Karpas-422 (cell line): ENCODE measurements around the gene SYN1. TPM values are rescaled to one million over a fixed set of nuclear protein-coding genes. Genes with fewer than 3 reads are reported as not detected.
"Not testable (repeated sequence)": the region's sequence is repeated elsewhere in the genome, so short reads cannot be mapped to it uniquely, and the experiment has no call there.

Source experiments
- DNase-seq: peaks from one replicate; pipeline ENCODE4 v3.0.0-alpha.2; 2015
- H2AFZ ChIP-seq: fragments of 200-600 bp; sonication (generic); 2 replicates; pipeline ENCODE4 v1.6.1; 2014; ENCODE audit warnings: antibody characterized with exemption, low read length, mixed read lengths
- H3K27ac ChIP-seq: fragments of 200-600 bp; sonication (generic); 2 replicates; pipeline ENCODE4 v1.5.1; 2014; ENCODE audit warnings: mild to moderate bottlenecking, low read length, moderate library complexity
- H3K27me3 ChIP-seq: fragments of 200-600 bp; sonication (generic); 2 replicates; pipeline ENCODE4 v1.6.1; 2014; ENCODE audit warnings: low read length, mixed read lengths
- H3K36me3 ChIP-seq: fragments of 200-600 bp; sonication (generic); 2 replicates; pipeline ENCODE4 v1.6.1; 2014; ENCODE audit warnings: low read length, mixed read lengths; ENCODE audit not compliant: insufficient read depth
- H3K4me1 ChIP-seq: fragments of 200-600 bp; sonication (generic); 2 replicates; pipeline ENCODE4 v1.6.1; 2014; ENCODE audit warnings: mild to moderate bottlenecking, low read length, mixed read lengths
- H3K4me2 ChIP-seq: fragments of 200-600 bp; sonication (generic); 2 replicates; pipeline ENCODE4 v1.6.1; 2014; ENCODE audit warnings: low read length, low read depth, mild to moderate bottlenecking; ENCODE audit not compliant: poor library complexity, severe bottlenecking
- H3K4me3 ChIP-seq: fragments of 200-600 bp; sonication (generic); 2 replicates; pipeline ENCODE4 v1.5.1; 2014; ENCODE audit warnings: mild to moderate bottlenecking, antibody characterized with exemption, low read length, mixed read lengths
- H3K79me2 ChIP-seq: fragments of 200-600 bp; sonication (generic); 2 replicates; pipeline ENCODE4 v1.6.1; 2014; ENCODE audit warnings: mild to moderate bottlenecking, low read length, mixed read lengths
- H3K9ac ChIP-seq: fragments of 200-600 bp; sonication (generic); 2 replicates; pipeline ENCODE4 v1.6.0; 2014; ENCODE audit warnings: low read length
- H3K9me2 ChIP-seq: fragments of 200-600 bp; sonication (generic), shearing (Covaris generic); replicated peaks from 2 replicates; pipeline ENCODE4 v1.6.0; 2014; ENCODE audit warnings: mild to moderate bottlenecking, low read length, moderate library complexity; ENCODE audit not compliant: insufficient read depth
- H3K9me3 ChIP-seq: fragments of 300-700, 200-600 bp; sonication (generic); 2 replicates; pipeline ENCODE4 v1.6.1; 2014; ENCODE audit warnings: low read length, mixed read lengths
- H4K20me1 ChIP-seq: fragments of 200-600 bp; sonication (generic); 2 replicates; pipeline ENCODE4 v1.6.1; 2014; ENCODE audit warnings: mild to moderate bottlenecking, antibody characterized with exemption, low read length, low read depth; ENCODE audit not compliant: insufficient read depth
- total RNA-seq: library from RNA; depleted of rRNA; stranded (reverse); fragments of >200 nt; shearing (Covaris generic); gene quantifications from 2 replicates; pipeline ENCODE4 v1.2.3, GENCODE V29; 2014; ENCODE audit warnings: low replicate concordance; rRNA removed

SYN1 gene
- not detected in 2 replicates for total RNA-seq

DNA sequence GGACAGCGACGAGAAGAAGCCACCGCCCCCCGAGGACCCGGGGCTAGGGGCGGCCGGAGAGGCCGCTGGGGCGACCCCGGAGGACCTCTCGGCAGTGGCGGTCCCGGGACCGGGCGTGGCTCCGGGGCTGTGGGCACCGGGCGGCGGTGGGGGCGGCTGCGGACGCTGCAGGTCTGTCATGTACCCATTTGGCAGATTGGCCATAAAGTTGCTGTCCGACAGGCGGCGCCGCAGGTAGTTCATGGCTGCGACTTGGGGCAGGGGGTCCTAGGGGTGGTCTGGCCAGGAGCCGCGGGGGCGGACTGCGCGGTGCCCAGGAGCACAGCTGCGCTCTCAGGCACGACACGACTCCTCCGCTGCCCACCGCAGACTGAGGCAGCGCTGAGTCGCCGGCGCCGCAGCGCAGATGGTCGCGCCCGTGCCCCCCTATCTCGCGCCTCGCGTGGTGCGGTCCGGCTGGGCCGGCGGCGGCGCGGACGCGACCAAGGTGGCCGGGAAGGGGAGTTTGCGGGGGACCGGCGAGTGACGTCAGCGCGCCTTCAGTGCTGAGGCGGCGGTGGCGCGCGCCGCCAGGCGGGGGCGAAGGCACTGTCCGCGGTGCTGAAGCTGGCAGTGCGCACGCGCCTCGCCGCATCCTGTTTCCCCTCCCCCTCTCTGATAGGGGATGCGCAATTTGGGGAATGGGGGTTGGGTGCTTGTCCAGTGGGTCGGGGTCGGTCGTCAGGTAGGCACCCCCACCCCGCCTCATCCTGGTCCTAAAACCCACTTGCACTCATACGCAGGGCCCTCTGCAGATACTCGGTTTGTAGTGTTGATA lies at the start of gene SYN1:
SYN1 (minus strand) TSS at position 372 of the 817 bp plus-strand sequence; CDS start at position 243, 129 bp downstream.
- no peak within 1 kb of the TSS for H3K27ac ChIP-seq
- H3K9ac ChIP-seq, result no peak within 1 kb of the TSS
- DNase-seq, result peak; percentile 90
- no peaks in the 10 kb centered on the region for H3K36me3 ChIP-seq
- no peaks in the 10 kb centered on the region for H3K79me2 ChIP-seq
- H4K20me1 ChIP-seq, result no peaks in the 10 kb centered on the region
- no peak within 1 kb of the TSS for H3K4me3 ChIP-seq
- no peaks in the 10 kb centered on the region for H3K4me1 ChIP-seq
- H3K9me2 ChIP-seq, result no peaks in the 10 kb centered on the region
- no peaks in the 10 kb centered on the region for H3K9me3 ChIP-seq
- H3K27me3 ChIP-seq, result no peaks in the 10 kb centered on the region
- no peak within 1 kb of the TSS for H2AFZ ChIP-seq
- H3K4me2 ChIP-seq, result no peak within 1 kb of the TSS

DNA sequence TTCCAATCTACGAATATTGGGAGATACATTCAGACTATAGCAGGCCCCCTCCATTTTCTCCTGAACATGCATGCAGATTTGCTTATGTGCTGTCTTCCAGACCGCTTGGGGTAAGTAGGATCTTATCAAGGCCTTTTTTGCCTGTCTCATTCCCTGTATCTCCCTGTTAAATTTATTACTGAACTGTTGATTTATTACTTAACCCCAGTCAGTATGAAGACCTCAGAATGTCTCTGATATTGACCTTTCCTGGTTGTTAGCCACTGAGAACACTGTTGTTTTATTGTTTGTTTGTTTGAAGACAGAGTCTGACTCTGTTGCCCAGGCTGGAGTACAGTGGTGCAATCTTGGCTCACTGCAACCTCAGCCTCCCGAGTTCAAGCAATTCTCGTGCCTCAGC lies 46.1 kb upstream of the SYN1 start:
- not testable (repeated sequence) for H3K79me2 ChIP-seq, H3K27me3 ChIP-seq, DNase-seq

DNA sequence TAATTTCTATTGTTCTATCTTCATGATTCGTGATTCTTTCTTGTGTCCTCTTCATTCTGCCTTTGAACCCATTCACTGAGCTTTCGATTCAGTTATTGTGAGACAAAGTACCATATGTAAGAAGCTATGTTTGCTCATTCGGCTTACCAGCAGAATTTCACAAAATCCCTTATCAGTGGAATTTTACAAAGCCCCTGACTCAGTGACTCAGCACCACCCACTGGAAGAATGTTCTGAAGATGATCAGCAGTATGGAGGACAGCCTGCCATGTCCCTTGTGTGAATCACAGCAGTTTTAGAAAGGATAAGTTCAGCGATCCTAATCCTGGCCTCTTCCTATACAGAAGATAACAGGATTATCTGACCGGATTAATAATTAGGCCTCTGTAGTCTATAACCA lies 45.1 kb upstream of the SYN1 start:
- Histone ChIP-seq H3K9ac (no peak overlapping the region), H4K20me1 (no peaks in the 10 kb centered on the region), H3K36me3 (no peaks in the 10 kb centered on the region), H3K27ac (no peak overlapping the region), H3K4me3 (no peak overlapping the region), H3K27me3 (no peaks in the 10 kb centered on the region), H3K4me2 (no peak overlapping the region), H3K79me2 (no peaks in the 10 kb centered on the region), H3K9me3 (no peaks in the 10 kb centered on the region), H3K9me2 (no peaks in the 10 kb centered on the region), H3K4me1 (peaks cover 2% of the 10 kb centered on the region), H2AFZ (no peak overlapping the region)
- DNase-seq, result no peak

More for the DNA sequence above, 46.1 kb upstream of the SYN1 start:
- not testable (repeated sequence) for H4K20me1 ChIP-seq, H3K4me1 ChIP-seq, H3K36me3 ChIP-seq, H3K4me2 ChIP-seq, H2AFZ ChIP-seq, H3K9me3 ChIP-seq, H3K4me3 ChIP-seq, H3K27ac ChIP-seq, H3K9ac ChIP-seq, H3K9me2 ChIP-seq

DNA sequence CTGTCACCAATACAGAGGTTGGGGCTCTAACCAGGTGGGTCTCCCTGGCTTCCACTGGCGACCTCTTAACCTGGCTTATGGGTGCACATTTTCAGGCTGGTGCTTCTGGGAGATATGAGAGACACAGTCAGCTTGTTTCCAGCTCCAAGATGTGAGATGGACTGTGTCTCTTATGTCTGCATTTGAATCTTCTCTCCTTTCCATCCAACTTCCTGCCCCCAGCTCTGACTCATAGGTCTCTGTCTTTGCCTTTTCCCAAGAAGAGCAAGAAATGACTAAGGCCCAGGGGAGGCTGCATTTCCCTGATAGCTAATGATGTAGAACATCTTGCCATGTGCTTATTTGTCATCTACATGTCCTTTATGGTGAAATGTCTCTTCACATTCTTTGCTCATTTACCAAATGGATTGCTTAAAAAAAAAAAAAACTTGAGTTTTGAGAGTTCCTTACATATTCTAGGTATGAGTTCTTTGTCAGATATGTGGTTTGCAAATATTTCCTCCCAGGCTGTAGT lies 42.5 kb upstream of the SYN1 start:
- Histone ChIP-seq H3K9me3 (no peaks in the 10 kb centered on the region), H3K4me3 (no peak overlapping the region), H4K20me1 (no peaks in the 10 kb centered on the region), H3K27ac (no peak overlapping the region), H3K4me2 (no peak overlapping the region), H3K4me1 (peaks cover 14% of the 10 kb centered on the region), H3K9me2 (no peaks in the 10 kb centered on the region), H3K27me3 (no peaks in the 10 kb centered on the region), H2AFZ (no peak overlapping the region), H3K36me3 (peaks cover 6% of the 10 kb centered on the region), H3K9ac (no peak overlapping the region), H3K79me2 (peaks cover 12% of the 10 kb centered on the region)
- DNase-seq, result no peak

DNA sequence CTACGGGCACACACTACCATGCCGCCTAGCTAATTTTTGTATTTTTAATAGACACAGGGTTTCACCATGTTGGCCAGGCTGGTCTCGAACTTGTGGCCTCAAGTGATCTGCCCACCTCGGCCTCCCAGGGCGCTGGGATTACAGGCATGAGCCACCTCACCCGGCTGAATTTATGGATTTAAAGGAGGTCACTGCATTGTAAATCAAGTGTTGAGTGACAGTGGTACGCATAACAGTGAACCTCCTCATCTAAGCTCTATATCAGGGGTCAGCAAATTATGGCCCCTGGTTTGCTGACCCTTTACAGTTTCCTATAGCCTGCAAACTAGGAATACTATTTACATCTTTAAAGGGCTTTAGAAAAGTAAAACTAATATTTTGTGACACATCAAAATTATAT lies 41.9 kb upstream of the SYN1 start:
- H2AFZ ChIP-seq, result no peak overlapping the region
- H3K9me3 ChIP-seq, result no peaks in the 10 kb centered on the region
- no peak overlapping the region for H3K9ac ChIP-seq
- H3K9me2 ChIP-seq, result no peaks in the 10 kb centered on the region
- peaks cover 15% of the 10 kb centered on the region for H3K79me2 ChIP-seq
- peaks cover 12% of the 10 kb centered on the region for H3K36me3 ChIP-seq
- H3K4me3 ChIP-seq, result no peak overlapping the region
- no peaks in the 10 kb centered on the region for H4K20me1 ChIP-seq
- no peaks in the 10 kb centered on the region for H3K27me3 ChIP-seq
- DNase-seq, result no peak
- H3K27ac ChIP-seq, result no peak overlapping the region
- H3K4me2 ChIP-seq, result no peak overlapping the region
- peaks cover 14% of the 10 kb centered on the region for H3K4me1 ChIP-seq

DNA sequence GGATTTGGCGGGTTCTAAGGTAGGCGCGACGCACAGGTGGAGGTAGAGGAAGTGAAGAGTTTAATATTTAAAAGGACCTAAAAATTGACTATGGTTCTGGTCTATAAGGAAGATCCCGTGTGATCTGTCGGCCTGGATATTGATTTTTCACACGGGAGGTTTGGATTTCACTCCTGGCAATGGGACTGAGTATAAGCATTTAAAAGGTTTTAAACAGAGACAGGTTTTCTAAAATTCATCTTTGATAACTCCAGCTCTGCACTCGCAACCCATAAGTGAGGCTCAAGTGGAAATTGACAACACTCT lies 39.7 kb upstream of the SYN1 start:
- Histone ChIP-seq H3K9ac (peak overlapping the region; percentile 87), H3K9me3 (no peaks in the 10 kb centered on the region), H2AFZ (no peak overlapping the region), H3K4me2 (peak overlapping the region; percentile 64), H3K36me3 (peaks cover 12% of the 10 kb centered on the region), H3K9me2 (no peaks in the 10 kb centered on the region), H3K4me1 (peaks cover 14% of the 10 kb centered on the region), H3K27me3 (no peaks in the 10 kb centered on the region), H3K79me2 (peaks cover 15% of the 10 kb centered on the region), H4K20me1 (no peaks in the 10 kb centered on the region), H3K4me3 (peak overlapping the region; percentile 80; the same call in 1 of the 2 replicates), H3K27ac (peak overlapping the region; percentile 78; the same call in 1 of the 2 replicates)
- DNase-seq, result no peak

DNA sequence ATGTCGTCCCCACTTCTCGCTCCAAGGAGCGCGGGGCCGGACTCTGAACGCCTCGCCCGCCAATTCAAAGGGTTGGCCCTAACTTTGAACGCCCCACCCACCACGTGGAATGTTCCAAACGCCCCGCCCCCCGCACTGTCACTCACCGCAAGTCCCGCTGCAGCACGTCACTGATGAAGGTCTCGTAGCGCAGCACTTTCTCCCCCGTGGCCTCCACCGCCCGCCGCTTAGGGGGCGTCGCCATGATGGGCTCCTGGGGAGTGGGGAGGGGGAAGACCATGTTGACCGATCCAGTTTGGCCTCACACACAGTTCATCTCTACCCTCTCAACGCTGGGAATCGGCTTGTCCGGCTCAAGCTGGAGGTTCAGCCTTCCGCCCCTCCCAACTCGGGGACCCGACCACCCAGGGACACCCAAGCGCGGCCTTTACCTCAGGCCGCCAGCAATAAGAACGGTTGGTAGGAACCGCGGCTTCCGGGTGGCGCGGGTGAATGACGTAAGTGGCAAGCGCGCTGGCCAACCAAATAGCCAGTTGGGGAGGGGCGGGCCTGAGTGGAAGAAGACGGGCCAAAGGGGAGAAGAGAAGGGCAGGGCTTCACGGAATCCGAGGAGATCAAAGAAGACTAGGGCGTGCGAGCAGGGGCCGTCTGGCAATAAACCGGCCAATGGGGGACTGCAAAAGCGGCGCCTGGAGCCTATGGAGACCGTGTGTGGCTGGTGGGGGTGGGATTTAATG lies 39.2 kb upstream of the SYN1 start, which contains the start of gene UXT:
UXT (minus strand) TSS at position 497 of the 737 bp plus-strand sequence; CDS start at position 244, 253 bp downstream.
- Histone ChIP-seq H3K9ac (peak within 1 kb of the TSS; percentile 87), H3K9me3 (no peaks in the 10 kb centered on the region), H2AFZ (peak within 1 kb of the TSS; percentile 88; the same call in 1 of the 2 replicates), H3K79me2 (peaks cover 15% of the 10 kb centered on the region), H3K36me3 (peaks cover 12% of the 10 kb centered on the region), H3K9me2 (no peaks in the 10 kb centered on the region), H3K27me3 (no peaks in the 10 kb centered on the region), H3K4me3 (peak within 1 kb of the TSS; percentile 80), H3K4me1 (peaks cover 14% of the 10 kb centered on the region), H4K20me1 (no peaks in the 10 kb centered on the region), H3K27ac (peak within 1 kb of the TSS; percentile 78), H3K4me2 (peak within 1 kb of the TSS; percentile 82)
- peak; percentile 97 for DNase-seq

DNA sequence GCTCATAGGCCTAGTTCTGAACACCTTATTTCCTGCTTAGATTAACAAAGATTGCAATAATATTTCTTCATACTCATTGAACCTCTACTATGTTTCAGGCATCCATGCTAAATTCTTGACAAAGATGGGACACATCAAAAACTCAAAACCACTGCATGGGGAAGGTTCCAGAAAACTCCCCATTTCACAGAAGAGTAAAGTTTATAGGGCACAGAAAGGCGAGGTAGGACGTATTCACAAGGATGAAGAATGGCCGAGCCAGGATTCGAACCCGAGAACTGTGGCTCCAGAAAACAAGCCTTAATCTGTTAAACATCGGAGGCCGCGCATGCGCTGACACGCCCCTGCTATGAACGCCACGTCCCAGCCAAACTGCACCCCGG lies 38.6 kb upstream of the SYN1 start:
- Histone ChIP-seq H3K4me3 (peak overlapping the region; percentile 77), H3K27ac (peak overlapping the region; percentile 54; the same call in 1 of the 2 replicates)

More for the DNA sequence above, 38.6 kb upstream of the SYN1 start:
- Histone ChIP-seq H3K36me3 (peaks cover 14% of the 10 kb centered on the region), H3K4me1 (peaks cover 14% of the 10 kb centered on the region), H3K27me3 (no peaks in the 10 kb centered on the region), H3K79me2 (peaks cover 15% of the 10 kb centered on the region), H2AFZ (no peak overlapping the region), H3K9ac (peak overlapping the region; percentile 77), H3K9me3 (no peaks in the 10 kb centered on the region), H4K20me1 (no peaks in the 10 kb centered on the region), H3K9me2 (no peaks in the 10 kb centered on the region), H3K4me2 (peak overlapping the region; percentile 82)
- DNase-seq, result no peak
